GM23248 (cell line): Measurements from ENCODE around the gene KCNAB1.

ENCODE experiments used
- EZH2 ChIP-seq: fragments of 200-600 bp; sonication (generic); IDR thresholded peaks from 2 replicates; pipeline ENCODE4 v1.6.1; 2018; ENCODE audit warnings: antibody characterized with exemption, mild to moderate bottlenecking; ENCODE audit not compliant: insufficient read depth, poor library complexity, severe bottlenecking
- EZH2phosphoT487 ChIP-seq: fragments of 200-600 bp; sonication (generic); IDR thresholded peaks from 2 replicates; pipeline ENCODE4 v1.6.1; 2018; ENCODE audit warnings: antibody characterized with exemption, moderate library complexity, mild to moderate bottlenecking, low read depth; ENCODE audit not compliant: insufficient read depth

DNA sequence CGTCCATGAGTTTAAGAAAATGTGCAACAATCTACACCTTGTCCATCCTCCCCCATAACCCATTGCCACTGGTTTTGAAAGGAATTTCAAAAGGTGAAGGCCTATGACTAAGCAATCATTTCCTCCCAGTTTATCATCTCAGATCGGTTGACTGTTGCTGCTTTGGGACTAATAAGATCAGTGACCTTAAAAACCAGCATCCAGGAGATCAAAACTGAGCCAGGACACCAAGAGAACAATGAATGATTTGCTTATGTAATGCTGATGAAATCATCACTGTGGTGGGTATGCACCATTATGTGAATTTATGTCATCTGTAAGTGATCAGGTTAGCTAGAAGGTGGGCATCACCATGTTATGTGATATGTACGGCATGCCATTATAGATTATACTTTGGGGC lies 239.0 kb downstream of the KCNAB1 start:
- TF ChIP-seq EZH2phosphoT487 (no peak), EZH2 (no peak)
